MCF 10A (cell line): ENCODE measurements around the gene HLA-C. TPM values are rescaled to one million over a fixed set of nuclear protein-coding genes. Genes with fewer than 3 reads are reported as not detected.

Experiments
- BruUV-seq: library from RNA; stranded (reverse); fragments of 400-500 nt; replicated peaks from 2 replicates; lab custom pipeline; 2021; lab: Mats Ljungman, UMichigan
- CTCF ChIA-PET: fragments of 300-600 bp; sonication (Branson Sonifier 250); formaldehyde crosslinking; extraction: SDS; loops from one replicate; lab custom pipeline; 2021; ENCODE audit warnings: antibody characterized with exemption, inconsistent platforms; lab: Yijun Ruan, JAX
- POLR2A ChIA-PET: fragments of 300-600, 350-650 bp; sonication (Branson Sonifier 250); formaldehyde crosslinking; extraction: SDS; loops from one replicate; lab custom pipeline; 2020; ENCODE audit warnings: antibody characterized with exemption, inconsistent platforms; lab: Yijun Ruan, JAX
- DNase-seq: peaks from one replicate; pipeline ENCODE4 v3.0.0-alpha.2; 2018; ENCODE audit not compliant: unreplicated experiment
- H3K27ac Mint-ChIP-seq: one replicate; pipeline ENCODE4 v1.8.0; 2022; ENCODE audit warnings: mild to moderate bottlenecking, low read depth, mixed read lengths; ENCODE audit not compliant: unreplicated experiment
- H3K27me3 Mint-ChIP-seq: one replicate; pipeline ENCODE4 v1.8.0; 2022; ENCODE audit warnings: mixed read lengths; ENCODE audit not compliant: insufficient read depth, unreplicated experiment
- H3K36me3 Mint-ChIP-seq: one replicate; pipeline ENCODE4 v1.8.0; 2022; ENCODE audit warnings: mild to moderate bottlenecking, moderate library complexity, mixed read lengths; ENCODE audit not compliant: insufficient read depth, unreplicated experiment
- H3K4me1 Mint-ChIP-seq: one replicate; pipeline ENCODE4 v1.8.0; 2022; ENCODE audit warnings: mixed read lengths; ENCODE audit not compliant: insufficient read depth, unreplicated experiment
- H3K4me3 Mint-ChIP-seq: one replicate; pipeline ENCODE4 v1.8.0; 2022; ENCODE audit warnings: mild to moderate bottlenecking, moderate library complexity, mixed read lengths; ENCODE audit not compliant: unreplicated experiment
- H3K9me3 Mint-ChIP-seq: one replicate; pipeline ENCODE4 v1.8.0; 2022; ENCODE audit warnings: mixed read lengths; ENCODE audit not compliant: unreplicated experiment
- intact Hi-C: fragments of 100-400 bp; cut with micrococcal nuclease; formaldehyde crosslinking; loops from 2 replicates; pipeline ENCODE4 v1.14.1; 2022
- total RNA-seq: library from RNA; stranded (reverse); gene quantifications from 2 replicates; pipeline ENCODE4 v1.2.3, GENCODE V29; 2022
- TF ChIP-seq, protein P1 (sequence below): fragments of 200-600 bp; IDR thresholded peaks from one replicate; pipeline ENCODE4 v1.8.0; 2022; ENCODE audit warnings: antibody characterized with exemption, mild to moderate bottlenecking; ENCODE audit not compliant: unreplicated experiment

Gene HLA-C
- total RNA-seq, 1 experiment from 2014 or later = 151 TPM

DNA sequence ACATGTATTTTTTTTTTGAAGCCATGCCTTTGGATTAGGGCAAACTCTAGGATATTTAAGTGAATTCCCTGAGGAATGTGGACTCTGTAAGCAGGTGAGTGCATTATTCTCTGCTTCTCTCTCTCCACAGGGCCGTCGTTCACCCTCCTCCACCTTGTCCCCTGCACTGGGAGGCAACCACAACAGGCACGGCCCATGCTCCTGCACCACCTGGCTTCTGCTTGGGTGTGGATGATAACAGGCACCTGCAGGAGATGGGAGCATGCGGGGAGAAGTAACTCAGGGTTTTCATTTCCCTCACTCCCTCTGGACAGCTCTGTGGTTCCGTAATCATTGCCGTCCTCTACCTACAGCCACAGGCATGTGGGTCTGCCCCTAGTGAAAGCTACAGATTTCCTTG is 43.4 kb downstream of the HLA-C start:
- DNase-seq = no peak
- ChIA-PET POLR2A (interaction anchor here (0.6 kb wide), 1 partner anchor 18 kb away, joined by 5 read pairs; no protein-coding TSS in a partner anchor), CTCF (no interaction called here)
- no TSS peak for BruUV-seq
- intact Hi-C loops = no loop called here
- Mint-ChIP-seq H3K27me3 (peaks cover 51% of the 10 kb centered on the region), H3K4me1 (no peaks in the 10 kb centered on the region), H3K36me3 (no peaks in the 10 kb centered on the region), H3K9me3 (no peaks in the 10 kb centered on the region), H3K27ac (no peak overlapping the region), H3K4me3 (no peak overlapping the region)
- TF ChIP-seq, protein P1, sequence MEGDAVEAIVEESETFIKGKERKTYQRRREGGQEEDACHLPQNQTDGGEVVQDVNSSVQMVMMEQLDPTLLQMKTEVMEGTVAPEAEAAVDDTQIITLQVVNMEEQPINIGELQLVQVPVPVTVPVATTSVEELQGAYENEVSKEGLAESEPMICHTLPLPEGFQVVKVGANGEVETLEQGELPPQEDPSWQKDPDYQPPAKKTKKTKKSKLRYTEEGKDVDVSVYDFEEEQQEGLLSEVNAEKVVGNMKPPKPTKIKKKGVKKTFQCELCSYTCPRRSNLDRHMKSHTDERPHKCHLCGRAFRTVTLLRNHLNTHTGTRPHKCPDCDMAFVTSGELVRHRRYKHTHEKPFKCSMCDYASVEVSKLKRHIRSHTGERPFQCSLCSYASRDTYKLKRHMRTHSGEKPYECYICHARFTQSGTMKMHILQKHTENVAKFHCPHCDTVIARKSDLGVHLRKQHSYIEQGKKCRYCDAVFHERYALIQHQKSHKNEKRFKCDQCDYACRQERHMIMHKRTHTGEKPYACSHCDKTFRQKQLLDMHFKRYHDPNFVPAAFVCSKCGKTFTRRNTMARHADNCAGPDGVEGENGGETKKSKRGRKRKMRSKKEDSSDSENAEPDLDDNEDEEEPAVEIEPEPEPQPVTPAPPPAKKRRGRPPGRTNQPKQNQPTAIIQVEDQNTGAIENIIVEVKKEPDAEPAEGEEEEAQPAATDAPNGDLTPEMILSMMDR = no peak

DNA sequence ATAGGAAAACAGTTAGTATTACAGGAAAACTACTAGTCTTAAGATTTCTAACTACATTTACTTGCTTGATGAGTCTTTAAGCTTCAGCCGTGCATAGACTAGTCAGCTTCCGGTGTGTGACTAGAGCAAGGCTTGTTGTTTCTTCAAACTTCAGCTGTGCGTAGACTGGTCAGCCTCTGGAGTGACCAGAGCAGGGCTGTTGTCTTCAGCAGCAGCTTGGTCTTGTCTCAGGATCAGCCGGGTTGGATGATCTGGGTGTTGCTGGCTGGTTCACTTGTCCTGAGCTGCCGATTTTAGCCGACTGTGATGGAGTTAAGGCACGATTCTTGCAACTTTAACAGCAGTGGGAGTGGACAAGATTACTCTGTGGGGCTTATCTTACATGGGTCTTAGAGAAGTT is 44.7 kb downstream of the HLA-C start:
- no peaks in the 10 kb centered on the region for H3K36me3 Mint-ChIP-seq
- H3K27ac Mint-ChIP-seq = no peak overlapping the region
- no peaks in the 10 kb centered on the region for H3K9me3 Mint-ChIP-seq
- no peak for DNase-seq
- TF ChIP-seq, protein P1 = no peak
- ChIA-PET POLR2A (no interaction called here), CTCF (no interaction called here)
- no TSS peak for BruUV-seq
- no peak overlapping the region for H3K4me3 Mint-ChIP-seq
- peaks cover 38% of the 10 kb centered on the region for H3K27me3 Mint-ChIP-seq
- no peaks in the 10 kb centered on the region for H3K4me1 Mint-ChIP-seq
- intact Hi-C loops = no loop called here

DNA sequence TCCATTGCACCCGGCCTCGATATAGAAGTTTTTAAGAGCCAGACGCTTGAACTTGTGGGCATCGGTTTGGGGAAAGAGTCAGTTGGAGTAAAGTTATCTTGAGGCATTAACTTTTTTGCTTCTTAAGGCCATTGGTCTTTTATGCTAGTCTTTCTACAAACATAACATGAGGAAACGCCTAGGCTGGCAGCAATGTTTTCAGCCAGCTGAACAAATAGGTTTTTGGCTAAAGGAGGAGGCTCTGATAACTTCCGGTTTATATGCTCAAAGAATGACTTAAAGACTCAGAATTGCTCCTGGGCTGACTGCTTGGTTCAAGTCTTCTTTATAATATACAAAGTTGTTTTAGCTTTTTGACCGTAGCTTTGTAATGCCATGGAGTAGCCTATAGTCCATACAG is 46.2 kb downstream of the HLA-C start:
- H3K27me3 Mint-ChIP-seq = peaks cover 34% of the 10 kb centered on the region
- H3K4me1 Mint-ChIP-seq = no peaks in the 10 kb centered on the region
- no TSS peak for BruUV-seq
- H3K36me3 Mint-ChIP-seq = no peaks in the 10 kb centered on the region
- no peaks in the 10 kb centered on the region for H3K9me3 Mint-ChIP-seq
- H3K4me3 Mint-ChIP-seq = no peak overlapping the region
- H3K27ac Mint-ChIP-seq = no peak overlapping the region
- DNase-seq = no peak
- POLR2A ChIA-PET = interaction anchor here (0.8 kb wide), 1 partner anchor 79 kb away, joined by 3 read pairs; no protein-coding TSS in a partner anchor
- CTCF ChIA-PET = no interaction called here
- intact Hi-C loops = no loop called here
- TF ChIP-seq, protein P1 = no peak

DNA sequence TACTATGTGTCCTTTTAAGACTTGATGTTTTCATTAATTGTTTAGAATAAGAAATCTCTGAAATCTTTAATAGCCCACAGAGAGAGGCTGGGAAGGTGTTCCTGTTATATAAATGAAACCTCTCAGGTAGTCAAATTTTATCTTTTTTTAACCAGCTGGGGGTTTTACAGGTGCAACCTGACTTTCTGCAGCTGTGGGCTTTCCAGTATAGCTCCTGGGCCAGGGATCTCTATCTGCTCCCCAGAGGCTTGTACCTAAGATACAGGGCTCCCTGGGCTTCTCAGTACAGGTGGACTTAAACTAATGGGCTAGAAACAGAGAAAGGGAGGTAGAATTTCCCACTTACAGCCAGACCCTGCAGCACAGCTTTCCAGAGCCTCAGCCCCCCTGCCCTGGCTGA is 49.4 kb downstream of the HLA-C start:
- no peaks in the 10 kb centered on the region for H3K36me3 Mint-ChIP-seq
- H3K9me3 Mint-ChIP-seq = peaks cover 8% of the 10 kb centered on the region
- H3K27ac Mint-ChIP-seq = no peak overlapping the region
- H3K4me3 Mint-ChIP-seq = no peak overlapping the region
- no peak for DNase-seq
- POLR2A ChIA-PET = interaction anchor here (0.7 kb wide), 1 partner anchor 28 kb away, joined by 3 read pairs; no protein-coding TSS in a partner anchor
- TF ChIP-seq, protein P1 = no peak
- intact Hi-C loops = no loop called here
- no TSS peak for BruUV-seq
- H3K4me1 Mint-ChIP-seq = no peaks in the 10 kb centered on the region
- H3K27me3 Mint-ChIP-seq = peaks cover 14% of the 10 kb centered on the region
- CTCF ChIA-PET = interaction anchor here (1.6 kb wide), 1 partner anchor 144 kb away, joined by 6 read pairs; no protein-coding TSS in a partner anchor

Other genes starting within 250 kb of the HLA-C start
- not detected in 2 replicates for gene C6orf15, start 159.5 kb downstream of the HLA-C start, total RNA-seq
- gene PSORS1C1, start 157.3 kb downstream of the HLA-C start, total RNA-seq = 7.7 and 11.7 TPM in 2 replicates
- 0.16 TPM in 1 of 2 replicates, not detected in the other for gene CDSN, start 151.6 kb downstream of the HLA-C start, total RNA-seq
- gene PSORS1C2, start 133.0 kb downstream of the HLA-C start, total RNA-seq = not detected in 2 replicates
- gene CCHCR1, start 114.3 kb downstream of the HLA-C start, total RNA-seq = 18.4 and 21.4 TPM in 2 replicates
- 3.6 and 6.5 TPM in 2 replicates for gene TCF19, start 113.5 kb downstream of the HLA-C start, total RNA-seq
- gene POU5F1, start 101.4 kb downstream of the HLA-C start, total RNA-seq = 1.5 and 2.0 TPM in 2 replicates
- 87.4 and 180 TPM in 2 replicates for gene HLA-B, start 85.1 kb upstream of the HLA-C start, total RNA-seq
- 17.9 and 18.0 TPM in 2 replicates for gene MICA, start 131.5 kb upstream of the HLA-C start, total RNA-seq
- gene MICB, start 226.1 kb upstream of the HLA-C start, total RNA-seq = 4.3 and 7.6 TPM in 2 replicates